Stimulated activated CD4-positive, alpha-beta T cell treated with anti-CD3 and anti-CD28 coated beads, Interleukin-4, amount 100 ng/mL, for 24 hours (primary cell): ENCODE data around the gene LENEP.

Source experiments
- DNase-seq: peaks from one replicate; pipeline ENCODE4 v3.0.0-alpha.2; 2020

The LENEP gene

GRCh38 chr1:154993572-154994268 lies at the start of gene LENEP:
Gene LENEP (plus strand): TSS chr1:154993586. CDS start chr1:154993608, 22 bp downstream.
- DNase-seq, result no peak

- peak; percentile 50 for DNase-seq
These were observed 49.6 kb upstream of the LENEP start for GRCh38 chr1:154943649-154944400.

GRCh38 chr1:154944401-154945159 lies 48.8 kb upstream of the LENEP start:
- no peak for DNase-seq

- DNase-seq, result no peak
These were observed 48.0 kb upstream of the LENEP start for GRCh38 chr1:154945160-154945961.

- DNase-seq, result no peak
These were observed 47.2 kb upstream of the LENEP start for GRCh38 chr1:154945962-154946850.

GRCh38 chr1:154948079-154948478 lies 45.3 kb upstream of the LENEP start:
- DNase-seq, result no peak

- peak; percentile 69 for DNase-seq
These were observed 41.3 kb upstream of the LENEP start for GRCh38 chr1:154951901-154952657.

GRCh38 chr1:154952664-154953063 lies 40.7 kb upstream of the LENEP start:
- no peak for DNase-seq

GRCh38 chr1:154953611-154954038 lies 39.8 kb upstream of the LENEP start:
- DNase-seq, result no peak

GRCh38 chr1:154954541-154954940 lies 38.8 kb upstream of the LENEP start:
- DNase-seq, result no peak

GRCh38 chr1:154955039-154955717 lies 38.2 kb upstream of the LENEP start:
- peak; percentile 86 for DNase-seq

GRCh38 chr1:154955718-154956543 lies 37.5 kb upstream of the LENEP start, which contains the start of gene PBXIP1:
Gene PBXIP1 (minus strand): TSS chr1:154956099. CDS start chr1:154953721, 2,378 bp downstream.
- DNase-seq, result peak; percentile 87

- DNase-seq, result no peak
These were observed 36.8 kb upstream of the LENEP start for GRCh38 chr1:154956544-154956941.

GRCh38 chr1:154957091-154957657 lies 36.2 kb upstream of the LENEP start:
- no peak for DNase-seq

GRCh38 chr1:154958036-154958435 lies 35.4 kb upstream of the LENEP start:
- DNase-seq, result no peak

GRCh38 chr1:154958681-154959425 lies 34.5 kb upstream of the LENEP start:
- no peak for DNase-seq

- no peak for DNase-seq
These were observed 34.0 kb upstream of the LENEP start for GRCh38 chr1:154959426-154959780.
